PC-3 (cell line): Measurements from ENCODE around the gene PRKCE.

Source experiments
- EZH2 ChIP-seq: fragments of 300-600 bp; sonication (generic); IDR thresholded peaks from one replicate; pipeline ENCODE4 v1.6.1; 2017; ENCODE audit warnings: antibody characterized with exemption, mild to moderate bottlenecking, low read length; ENCODE audit not compliant: unreplicated experiment
- TF ChIP-seq, protein P1 (sequence below): fragments of 300-600 bp; sonication (generic); conservative IDR thresholded peaks from 2 replicates; pipeline ENCODE4 v1.5.1; 2017; ENCODE audit warnings: antibody characterized with exemption, low read depth, mild to moderate bottlenecking, low read length

DNA sequence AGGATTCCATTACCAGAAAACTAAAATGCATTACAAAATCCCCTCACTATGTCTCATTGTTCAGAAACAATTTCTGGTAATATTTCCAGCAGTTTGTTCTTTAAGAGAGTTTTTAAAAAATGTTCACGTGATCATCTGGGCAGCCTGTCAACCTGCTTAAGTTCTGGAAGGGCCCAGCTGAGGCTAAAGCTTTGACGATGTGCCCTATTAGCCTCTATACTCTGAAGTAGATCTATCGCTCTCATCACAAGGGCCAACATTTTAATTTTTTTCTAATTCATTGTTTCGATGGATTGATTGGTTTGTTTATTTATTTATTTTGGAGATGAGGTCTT lies 205.8 kb downstream of the PRKCE start:
- TF ChIP-seq, protein P1, sequence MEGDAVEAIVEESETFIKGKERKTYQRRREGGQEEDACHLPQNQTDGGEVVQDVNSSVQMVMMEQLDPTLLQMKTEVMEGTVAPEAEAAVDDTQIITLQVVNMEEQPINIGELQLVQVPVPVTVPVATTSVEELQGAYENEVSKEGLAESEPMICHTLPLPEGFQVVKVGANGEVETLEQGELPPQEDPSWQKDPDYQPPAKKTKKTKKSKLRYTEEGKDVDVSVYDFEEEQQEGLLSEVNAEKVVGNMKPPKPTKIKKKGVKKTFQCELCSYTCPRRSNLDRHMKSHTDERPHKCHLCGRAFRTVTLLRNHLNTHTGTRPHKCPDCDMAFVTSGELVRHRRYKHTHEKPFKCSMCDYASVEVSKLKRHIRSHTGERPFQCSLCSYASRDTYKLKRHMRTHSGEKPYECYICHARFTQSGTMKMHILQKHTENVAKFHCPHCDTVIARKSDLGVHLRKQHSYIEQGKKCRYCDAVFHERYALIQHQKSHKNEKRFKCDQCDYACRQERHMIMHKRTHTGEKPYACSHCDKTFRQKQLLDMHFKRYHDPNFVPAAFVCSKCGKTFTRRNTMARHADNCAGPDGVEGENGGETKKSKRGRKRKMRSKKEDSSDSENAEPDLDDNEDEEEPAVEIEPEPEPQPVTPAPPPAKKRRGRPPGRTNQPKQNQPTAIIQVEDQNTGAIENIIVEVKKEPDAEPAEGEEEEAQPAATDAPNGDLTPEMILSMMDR = no peak
- TF ChIP-seq EZH2 = no peak
